Karpas-422 (cell line): ENCODE measurements around the gene TOP2B. TPM values are rescaled to one million over a fixed set of nuclear protein-coding genes. Genes with fewer than 3 reads are reported as not detected.

Source experiments
- DNase-seq: peaks from one replicate; pipeline ENCODE4 v3.0.0-alpha.2; 2015
- H2AFZ ChIP-seq: fragments of 200-600 bp; sonication (generic); 2 replicates; pipeline ENCODE4 v1.6.1; 2014; ENCODE audit warnings: antibody characterized with exemption, low read length, mixed read lengths
- H3K27ac ChIP-seq: fragments of 200-600 bp; sonication (generic); 2 replicates; pipeline ENCODE4 v1.5.1; 2014; ENCODE audit warnings: mild to moderate bottlenecking, low read length, moderate library complexity
- H3K27me3 ChIP-seq: fragments of 200-600 bp; sonication (generic); 2 replicates; pipeline ENCODE4 v1.6.1; 2014; ENCODE audit warnings: low read length, mixed read lengths
- H3K36me3 ChIP-seq: fragments of 200-600 bp; sonication (generic); 2 replicates; pipeline ENCODE4 v1.6.1; 2014; ENCODE audit warnings: low read length, mixed read lengths; ENCODE audit not compliant: insufficient read depth
- H3K4me1 ChIP-seq: fragments of 200-600 bp; sonication (generic); 2 replicates; pipeline ENCODE4 v1.6.1; 2014; ENCODE audit warnings: mild to moderate bottlenecking, low read length, mixed read lengths
- H3K4me2 ChIP-seq: fragments of 200-600 bp; sonication (generic); 2 replicates; pipeline ENCODE4 v1.6.1; 2014; ENCODE audit warnings: low read length, low read depth, mild to moderate bottlenecking; ENCODE audit not compliant: poor library complexity, severe bottlenecking
- H3K4me3 ChIP-seq: fragments of 200-600 bp; sonication (generic); 2 replicates; pipeline ENCODE4 v1.5.1; 2014; ENCODE audit warnings: mild to moderate bottlenecking, antibody characterized with exemption, low read length, mixed read lengths
- H3K79me2 ChIP-seq: fragments of 200-600 bp; sonication (generic); 2 replicates; pipeline ENCODE4 v1.6.1; 2014; ENCODE audit warnings: mild to moderate bottlenecking, low read length, mixed read lengths
- H3K9ac ChIP-seq: fragments of 200-600 bp; sonication (generic); 2 replicates; pipeline ENCODE4 v1.6.0; 2014; ENCODE audit warnings: low read length
- H3K9me2 ChIP-seq: fragments of 200-600 bp; sonication (generic), shearing (Covaris generic); replicated peaks from 2 replicates; pipeline ENCODE4 v1.6.0; 2014; ENCODE audit warnings: mild to moderate bottlenecking, low read length, moderate library complexity; ENCODE audit not compliant: insufficient read depth
- H3K9me3 ChIP-seq: fragments of 300-700, 200-600 bp; sonication (generic); 2 replicates; pipeline ENCODE4 v1.6.1; 2014; ENCODE audit warnings: low read length, mixed read lengths
- H4K20me1 ChIP-seq: fragments of 200-600 bp; sonication (generic); 2 replicates; pipeline ENCODE4 v1.6.1; 2014; ENCODE audit warnings: mild to moderate bottlenecking, antibody characterized with exemption, low read length, low read depth; ENCODE audit not compliant: insufficient read depth
- total RNA-seq: library from RNA; depleted of rRNA; stranded (reverse); fragments of >200 nt; shearing (Covaris generic); gene quantifications from 2 replicates; pipeline ENCODE4 v1.2.3, GENCODE V29; 2014; ENCODE audit warnings: low replicate concordance

Gene TOP2B
- total RNA-seq, 1 experiment from 2014 or later: 155 TPM

- Histone ChIP-seq H3K79me2 (no peaks in the 10 kb centered on the region), H3K9me3 (no peaks in the 10 kb centered on the region), H3K4me2 (no peak overlapping the region), H3K27ac (no peak overlapping the region), H3K36me3 (no peaks in the 10 kb centered on the region), H3K4me3 (no peak overlapping the region), H4K20me1 (no peaks in the 10 kb centered on the region), H3K9me2 (no peaks in the 10 kb centered on the region), H3K27me3 (no peaks in the 10 kb centered on the region), H3K9ac (no peak overlapping the region), H2AFZ (no peak overlapping the region), H3K4me1 (no peaks in the 10 kb centered on the region)
- no peak for DNase-seq
These were observed 76.7 kb downstream of the TOP2B start for GRCh38 chr3:25587975-25588374.

GRCh38 chr3:25587526-25587925 is 77.2 kb downstream of the TOP2B start:
- H3K27me3 ChIP-seq: no peaks in the 10 kb centered on the region
- H3K36me3 ChIP-seq: no peaks in the 10 kb centered on the region
- H3K27ac ChIP-seq: no peak overlapping the region
- H3K4me2 ChIP-seq: no peak overlapping the region
- H3K9ac ChIP-seq: no peak overlapping the region
- H4K20me1 ChIP-seq: no peaks in the 10 kb centered on the region
- H3K4me3 ChIP-seq: no peak overlapping the region
- no peak for DNase-seq
- no peaks in the 10 kb centered on the region for H3K9me3 ChIP-seq
- no peak overlapping the region for H2AFZ ChIP-seq
- H3K4me1 ChIP-seq: no peaks in the 10 kb centered on the region
- H3K9me2 ChIP-seq: no peaks in the 10 kb centered on the region
- H3K79me2 ChIP-seq: no peaks in the 10 kb centered on the region

- no peaks in the 10 kb centered on the region for H3K36me3 ChIP-seq
- H4K20me1 ChIP-seq: no peaks in the 10 kb centered on the region
- H3K9me3 ChIP-seq: no peaks in the 10 kb centered on the region
- H3K4me3 ChIP-seq: no peak overlapping the region
- H3K9me2 ChIP-seq: no peaks in the 10 kb centered on the region
- no peaks in the 10 kb centered on the region for H3K4me1 ChIP-seq
- H3K27me3 ChIP-seq: no peaks in the 10 kb centered on the region
- H3K27ac ChIP-seq: no peak overlapping the region
- no peak overlapping the region for H3K4me2 ChIP-seq
- no peaks in the 10 kb centered on the region for H3K79me2 ChIP-seq
- no peak for DNase-seq
- no peak overlapping the region for H2AFZ ChIP-seq
- no peak overlapping the region for H3K9ac ChIP-seq
These were observed 77.6 kb downstream of the TOP2B start for GRCh38 chr3:25587094-25587493.

GRCh38 chr3:25586553-25586952 is 78.2 kb downstream of the TOP2B start:
- Histone ChIP-seq H3K79me2 (no peaks in the 10 kb centered on the region), H3K4me1 (no peaks in the 10 kb centered on the region), H3K27me3 (no peaks in the 10 kb centered on the region), H3K4me3 (no peak overlapping the region), H4K20me1 (no peaks in the 10 kb centered on the region), H3K9ac (no peak overlapping the region), H3K9me3 (no peaks in the 10 kb centered on the region), H3K27ac (no peak overlapping the region), H3K36me3 (no peaks in the 10 kb centered on the region), H2AFZ (no peak overlapping the region), H3K4me2 (no peak overlapping the region), H3K9me2 (no peaks in the 10 kb centered on the region)
- DNase-seq: no peak

- no peaks in the 10 kb centered on the region for H3K9me3 ChIP-seq
- H3K9ac ChIP-seq: no peak overlapping the region
- no peaks in the 10 kb centered on the region for H3K36me3 ChIP-seq
- H3K9me2 ChIP-seq: no peaks in the 10 kb centered on the region
- H3K4me3 ChIP-seq: no peak overlapping the region
- no peaks in the 10 kb centered on the region for H3K27me3 ChIP-seq
- H3K79me2 ChIP-seq: no peaks in the 10 kb centered on the region
- no peak overlapping the region for H3K27ac ChIP-seq
- H3K4me2 ChIP-seq: no peak overlapping the region
- H4K20me1 ChIP-seq: no peaks in the 10 kb centered on the region
- no peaks in the 10 kb centered on the region for H3K4me1 ChIP-seq
- no peak for DNase-seq
- no peak overlapping the region for H2AFZ ChIP-seq
These were observed 78.6 kb downstream of the TOP2B start for GRCh38 chr3:25586167-25586505.

- Histone ChIP-seq H2AFZ (no peak overlapping the region), H3K9me2 (no peaks in the 10 kb centered on the region), H3K4me3 (no peak overlapping the region), H3K27me3 (no peaks in the 10 kb centered on the region), H3K27ac (no peak overlapping the region), H3K4me1 (no peaks in the 10 kb centered on the region), H3K9me3 (no peaks in the 10 kb centered on the region), H4K20me1 (no peaks in the 10 kb centered on the region), H3K9ac (no peak overlapping the region), H3K79me2 (no peaks in the 10 kb centered on the region), H3K4me2 (no peak overlapping the region), H3K36me3 (no peaks in the 10 kb centered on the region)
- no peak for DNase-seq
These were observed 79.1 kb downstream of the TOP2B start for GRCh38 chr3:25585361-25586166.

- no peaks in the 10 kb centered on the region for H3K4me1 ChIP-seq
- no peak for DNase-seq
- H4K20me1 ChIP-seq: no peaks in the 10 kb centered on the region
- no peak overlapping the region for H3K4me3 ChIP-seq
- no peaks in the 10 kb centered on the region for H3K9me2 ChIP-seq
- no peaks in the 10 kb centered on the region for H3K79me2 ChIP-seq
- no peak overlapping the region for H2AFZ ChIP-seq
- H3K9me3 ChIP-seq: no peaks in the 10 kb centered on the region
- H3K27ac ChIP-seq: no peak overlapping the region
- 0 out of 2 replicates have a peak, but pooled peaks cover 2% of the 10 kb centered on the region for H3K27me3 ChIP-seq
- H3K36me3 ChIP-seq: no peaks in the 10 kb centered on the region
- H3K9ac ChIP-seq: no peak overlapping the region
- H3K4me2 ChIP-seq: no peak overlapping the region
These were observed 80.5 kb downstream of the TOP2B start for GRCh38 chr3:25584011-25584789.

GRCh38 chr3:25583343-25583742 is 81.4 kb downstream of the TOP2B start:
- Histone ChIP-seq H3K9me3 (no peaks in the 10 kb centered on the region), H3K36me3 (no peaks in the 10 kb centered on the region), H3K4me3 (no peak overlapping the region), H3K27me3 (0 out of 2 replicates have a peak, but pooled peaks cover 2% of the 10 kb centered on the region), H2AFZ (no peak overlapping the region), H3K9me2 (no peaks in the 10 kb centered on the region), H3K9ac (no peak overlapping the region), H3K79me2 (no peaks in the 10 kb centered on the region), H3K4me2 (no peak overlapping the region), H3K27ac (no peak overlapping the region), H4K20me1 (no peaks in the 10 kb centered on the region), H3K4me1 (no peaks in the 10 kb centered on the region)
- no peak for DNase-seq
